ENCODE results near the gene SMPD2. TPM values are rescaled to one million over a fixed set of nuclear protein-coding genes. Genes with fewer than 3 reads are reported as not detected.

Gene SMPD2
- total and polyA plus RNA-seq, 2 of the 4 experiments (the other 2 are of a cell fraction) = 7.7 to 9.0 TPM

DNA sequence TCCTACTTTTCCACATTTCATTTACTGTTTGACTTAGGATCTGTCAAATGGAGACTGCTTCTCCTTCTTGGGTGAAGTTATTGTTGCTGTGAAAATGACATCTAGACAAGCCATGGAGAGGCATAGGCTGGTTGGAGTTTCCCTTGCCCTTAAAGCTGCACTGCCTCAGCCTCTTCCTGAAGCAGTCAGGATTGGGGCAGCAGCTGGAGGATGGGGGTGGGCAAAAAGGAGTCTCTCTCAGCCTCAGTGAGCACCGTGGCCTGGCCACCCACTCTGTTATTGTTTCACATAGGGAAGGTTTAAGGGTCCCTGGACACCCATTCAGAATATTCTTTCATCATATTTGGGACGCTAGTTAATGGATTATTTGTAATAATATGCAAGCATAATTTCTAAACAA lies 50.2 kb downstream of the SMPD2 start:
- H2AK9ac ChIP-seq (replicated peaks; ENCODE audit: low read depth, low read length, poor library complexity) = no peak overlapping the region
- no CpG with 5 or more reads among the region's 2 CpGs for WGBS, 2 experiments (ENCODE audit: extremely low coverage in 2 of 2, insufficient read length in 1 of 2)
- no peak overlapping the region for H3K18ac ChIP-seq (ENCODE audit: low read depth, low read length)
- H4K8ac ChIP-seq (ENCODE audit: low read depth in 2 of 2, low read length in 2 of 2) = no peak overlapping the region
- TF ChIP-seq CHD1 (IDR thresholded peaks at IDR 0.05; ENCODE audit: low read depth, low read length) (no peak), NFE2L2 (IDR thresholded peaks at IDR 0.05; ENCODE audit: low read depth, low read length) (no peak), MXI1 (IDR thresholded peaks at IDR 0.05; ENCODE audit: borderline replicate concordance, low read depth, low read length) (no peak), MAZ (IDR thresholded peaks at IDR 0.05; ENCODE audit: borderline replicate concordance, low read depth, low read length) (no peak), FOS (IDR thresholded peaks at IDR 0.05; ENCODE audit: low read depth, low read length) (no peak), CEBPB (IDR thresholded peaks at IDR 0.05; ENCODE audit: low read depth, low read length) (no peak), SMC3 (IDR thresholded peaks at IDR 0.05; ENCODE audit: low read depth, low read length) (no peak), MAFK (IDR thresholded peaks at IDR 0.05; ENCODE audit: low read depth, low read length) (no peak), BHLHE40 (IDR thresholded peaks at IDR 0.05; ENCODE audit: low read depth, low read length) (no peak), RAD21 (IDR thresholded peaks at IDR 0.05; ENCODE audit: low read length) (no peak), POLR2A (IDR thresholded peaks at IDR 0.05; ENCODE audit: low read depth, low read length) (no peak), RFX5 (IDR thresholded peaks at IDR 0.05; ENCODE audit: low read depth, low read length) (no peak), RCOR1 (IDR thresholded peaks at IDR 0.05; ENCODE audit: insufficient replicate concordance, low read length) (no peak)
- TF ChIP-seq, protein P1, sequence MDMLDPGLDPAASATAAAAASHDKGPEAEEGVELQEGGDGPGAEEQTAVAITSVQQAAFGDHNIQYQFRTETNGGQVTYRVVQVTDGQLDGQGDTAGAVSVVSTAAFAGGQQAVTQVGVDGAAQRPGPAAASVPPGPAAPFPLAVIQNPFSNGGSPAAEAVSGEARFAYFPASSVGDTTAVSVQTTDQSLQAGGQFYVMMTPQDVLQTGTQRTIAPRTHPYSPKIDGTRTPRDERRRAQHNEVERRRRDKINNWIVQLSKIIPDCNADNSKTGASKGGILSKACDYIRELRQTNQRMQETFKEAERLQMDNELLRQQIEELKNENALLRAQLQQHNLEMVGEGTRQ (IDR thresholded peaks at IDR 0.05; ENCODE audit: low read depth, low read length) = no peak
- TF ChIP-seq, protein P2, sequence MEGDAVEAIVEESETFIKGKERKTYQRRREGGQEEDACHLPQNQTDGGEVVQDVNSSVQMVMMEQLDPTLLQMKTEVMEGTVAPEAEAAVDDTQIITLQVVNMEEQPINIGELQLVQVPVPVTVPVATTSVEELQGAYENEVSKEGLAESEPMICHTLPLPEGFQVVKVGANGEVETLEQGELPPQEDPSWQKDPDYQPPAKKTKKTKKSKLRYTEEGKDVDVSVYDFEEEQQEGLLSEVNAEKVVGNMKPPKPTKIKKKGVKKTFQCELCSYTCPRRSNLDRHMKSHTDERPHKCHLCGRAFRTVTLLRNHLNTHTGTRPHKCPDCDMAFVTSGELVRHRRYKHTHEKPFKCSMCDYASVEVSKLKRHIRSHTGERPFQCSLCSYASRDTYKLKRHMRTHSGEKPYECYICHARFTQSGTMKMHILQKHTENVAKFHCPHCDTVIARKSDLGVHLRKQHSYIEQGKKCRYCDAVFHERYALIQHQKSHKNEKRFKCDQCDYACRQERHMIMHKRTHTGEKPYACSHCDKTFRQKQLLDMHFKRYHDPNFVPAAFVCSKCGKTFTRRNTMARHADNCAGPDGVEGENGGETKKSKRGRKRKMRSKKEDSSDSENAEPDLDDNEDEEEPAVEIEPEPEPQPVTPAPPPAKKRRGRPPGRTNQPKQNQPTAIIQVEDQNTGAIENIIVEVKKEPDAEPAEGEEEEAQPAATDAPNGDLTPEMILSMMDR (conservative IDR thresholded peaks at IDR 0.05; ENCODE audit: low read depth, low read length) = no peak
- TF ChIP-seq, protein P3, sequence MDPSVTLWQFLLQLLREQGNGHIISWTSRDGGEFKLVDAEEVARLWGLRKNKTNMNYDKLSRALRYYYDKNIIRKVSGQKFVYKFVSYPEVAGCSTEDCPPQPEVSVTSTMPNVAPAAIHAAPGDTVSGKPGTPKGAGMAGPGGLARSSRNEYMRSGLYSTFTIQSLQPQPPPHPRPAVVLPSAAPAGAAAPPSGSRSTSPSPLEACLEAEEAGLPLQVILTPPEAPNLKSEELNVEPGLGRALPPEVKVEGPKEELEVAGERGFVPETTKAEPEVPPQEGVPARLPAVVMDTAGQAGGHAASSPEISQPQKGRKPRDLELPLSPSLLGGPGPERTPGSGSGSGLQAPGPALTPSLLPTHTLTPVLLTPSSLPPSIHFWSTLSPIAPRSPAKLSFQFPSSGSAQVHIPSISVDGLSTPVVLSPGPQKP (IDR thresholded peaks at IDR 0.05; ENCODE audit: borderline replicate concordance, low read depth, low read length) = no peak
- ChIA-PET POLR2A (ENCODE audit: unreplicated experiment) (no interaction called here), CTCF (interaction anchor here (0.6 kb wide), 2 partner anchors 684 to 851 kb away, joined by 3 to 5 read pairs; no protein-coding TSS in a partner anchor)
- intact Hi-C loops (cut with micrococcal nuclease) = no loop called here
- H3K4me3 ChIP-seq (ENCODE audit: insufficient read depth, low read depth, low read length) = no peak overlapping the region
- no peak overlapping the region for H2BK15ac ChIP-seq (ENCODE audit: low read depth, low read length)
- H2BK120ac ChIP-seq (ENCODE audit: low read depth, low read length) = no peak overlapping the region
- H4K5ac ChIP-seq (ENCODE audit: low read depth, low read length) = no peak overlapping the region
- no peak for ATAC-seq (ENCODE audit: low read depth)
- H3K4me2 ChIP-seq (ENCODE audit: low read depth, low read length) = no peak overlapping the region
- no TSS peak for BruUV-seq (replicated peaks)
- H3K9me3 ChIP-seq (ENCODE audit: control insufficient read depth, insufficient read depth, low read length) = no peaks in the 10 kb centered on the region
- H3K23ac ChIP-seq (ENCODE audit: low read depth, low read length) = no peak overlapping the region
- no peak overlapping the region for H4K91ac ChIP-seq (ENCODE audit: insufficient read depth, low read depth, low read length)
- H2AFZ ChIP-seq (replicated peaks; ENCODE audit: low read length, poor library complexity) = no peak overlapping the region
- H3K56ac ChIP-seq (ENCODE audit: extremely low read depth, insufficient read depth, low read length) = no peak overlapping the region
- H3K27ac ChIP-seq (ENCODE audit: insufficient read depth, low read length) = no peak overlapping the region
- no peaks in the 10 kb centered on the region for H3K79me1 ChIP-seq (ENCODE audit: low read depth in 1 of 2, low read length in 2 of 2)
- in situ Hi-C loops (cut with MboI; ENCODE audit: low sequenced_read_pairs) = no loop called here
- H2AK5ac ChIP-seq (ENCODE audit: low read depth, low read length) = no peak overlapping the region
- no peaks in the 10 kb centered on the region for H4K20me1 ChIP-seq (ENCODE audit: insufficient read depth, low read length)
- no peak for DNase-seq
- dilution Hi-C loops (cut with HindIII; ENCODE audit: low sequenced_read_pairs, unreplicated experiment) = no loop called here
- H3K36me3 ChIP-seq (ENCODE audit: control insufficient read depth, insufficient read depth, low read length) = no peaks in the 10 kb centered on the region
- H2BK20ac ChIP-seq (ENCODE audit: low read depth, low read length) = no peak overlapping the region
- H3K4ac ChIP-seq (ENCODE audit: low read depth, low read length) = no peak overlapping the region
- H3K4me1 ChIP-seq (ENCODE audit: control insufficient read depth, insufficient read depth, low read length) = no peaks in the 10 kb centered on the region
- H3K14ac ChIP-seq (replicated peaks; ENCODE audit: low read depth, low read length) = no peak overlapping the region
- H2BK5ac ChIP-seq (ENCODE audit: low read depth, low read length, poor library complexity, severe bottlenecking) = no peak overlapping the region
- H3K9me1 ChIP-seq (ENCODE audit: insufficient read depth, low read length) = no peaks in the 10 kb centered on the region
- H3K9ac ChIP-seq (ENCODE audit: low read depth, low read length) = no peak overlapping the region
- H3K27me3 ChIP-seq (ENCODE audit: control insufficient read depth, insufficient read depth, low read length) = peaks cover 4% of the 10 kb centered on the region

Data from IMR-90 (cell line).